GM18520 (cell line): ENCODE measurements around the gene NRIP1.

Experiments used
- ATAC-seq: cut with Tn5 transposase; IDR thresholded peaks from one replicate; pipeline ENCODE4 v1.9.1; 2021; ENCODE audit not compliant: unreplicated experiment

The NRIP1 gene

DNA sequence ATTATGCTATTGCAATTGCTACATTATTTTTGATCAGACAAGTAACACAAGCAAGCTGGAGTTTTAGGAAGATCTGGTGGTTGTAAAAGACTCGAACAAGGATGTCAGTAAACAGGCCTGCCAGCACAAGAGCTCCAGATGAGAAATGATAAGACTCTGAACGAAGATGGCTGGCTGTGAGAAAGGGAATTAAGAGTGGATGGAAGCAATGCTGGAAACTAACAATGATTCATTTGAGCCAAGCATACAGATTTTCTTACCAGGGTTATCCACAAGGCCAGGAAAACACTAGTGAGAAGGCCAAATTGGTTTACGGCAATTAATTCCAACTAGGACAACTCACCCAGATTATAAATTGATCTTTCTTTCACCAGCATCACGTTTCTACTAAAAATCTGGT, 54.2 kb downstream of the NRIP1 start:
- ATAC-seq, result no peak

GRCh38 chr21:15009837-15010363, 54.9 kb downstream of the NRIP1 start:
- ATAC-seq, result no peak

GRCh38 chr21:15007716-15008296, 57.0 kb downstream of the NRIP1 start:
- ATAC-seq, result no peak

- ATAC-seq, result no peak
These were observed 58.1 kb downstream of the NRIP1 start for GRCh38 chr21:15006594-15007230.

GRCh38 chr21:15005391-15005790, 59.4 kb downstream of the NRIP1 start:
- ATAC-seq, result no peak

GRCh38 chr21:15004721-15005370, 60.0 kb downstream of the NRIP1 start:
- no peak for ATAC-seq

DNA sequence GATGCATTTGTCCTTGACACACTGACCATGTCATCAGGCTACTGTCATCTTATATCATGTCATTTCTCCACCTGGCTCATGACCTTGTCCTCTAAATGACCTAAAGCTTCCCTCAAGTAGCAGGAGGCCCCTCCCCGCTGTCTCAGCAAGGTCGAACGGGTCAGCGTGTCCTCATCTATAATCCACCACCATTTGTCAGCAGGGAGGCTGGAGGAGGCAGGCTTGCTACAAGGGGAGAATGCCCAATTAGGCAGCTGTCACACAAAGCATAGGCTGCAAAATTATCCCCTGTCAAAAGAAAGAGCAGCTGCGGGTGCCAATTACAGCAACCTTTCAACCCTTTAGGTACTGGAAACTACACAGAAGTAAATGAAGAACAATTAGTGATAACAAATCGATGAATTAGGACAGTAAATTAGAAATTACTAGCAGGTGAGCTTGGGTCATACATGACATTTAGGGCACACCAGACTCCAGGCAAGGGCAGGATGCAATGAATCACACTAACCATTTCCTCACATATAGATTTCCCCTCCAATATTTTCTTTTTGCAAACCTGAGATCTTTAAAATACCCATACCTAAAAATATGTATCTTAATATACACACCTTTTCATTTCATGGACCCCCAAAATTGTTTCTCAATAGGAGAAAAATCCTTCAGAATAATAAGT, 61.2 kb downstream of the NRIP1 start:
- ATAC-seq, result no peak

GRCh38 chr21:15001857-15002606, 62.8 kb downstream of the NRIP1 start:
- ATAC-seq, result no peak

- ATAC-seq, result no peak
These were observed 63.7 kb downstream of the NRIP1 start for GRCh38 chr21:15001113-15001512.

GRCh38 chr21:15000081-15000480, 64.7 kb downstream of the NRIP1 start:
- ATAC-seq, result no peak

- ATAC-seq, result no peak
These were observed 66.0 kb downstream of the NRIP1 start for GRCh38 chr21:14998784-14999183.

DNA sequence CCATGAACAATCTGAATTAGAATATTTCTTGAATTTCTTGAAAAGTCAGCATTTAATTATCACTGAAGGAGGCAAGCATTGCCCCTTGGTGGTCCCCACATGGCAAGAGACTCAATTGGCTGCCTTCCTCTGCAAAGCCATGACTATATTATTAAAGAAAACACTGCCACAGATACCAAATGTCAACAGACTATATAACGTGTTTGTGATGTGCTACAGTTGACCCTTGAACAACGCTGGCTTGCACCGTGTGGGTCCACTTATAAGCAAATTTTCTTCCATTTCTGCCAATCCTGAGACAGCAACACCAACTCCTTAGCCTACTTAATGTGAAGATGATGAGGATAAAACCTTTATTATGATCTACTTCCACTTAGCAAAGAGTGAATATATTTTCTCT, 66.5 kb downstream of the NRIP1 start:
- no peak for ATAC-seq

- ATAC-seq, result no peak
These were observed 68.9 kb downstream of the NRIP1 start for GRCh38 chr21:14995695-14996490.

DNA sequence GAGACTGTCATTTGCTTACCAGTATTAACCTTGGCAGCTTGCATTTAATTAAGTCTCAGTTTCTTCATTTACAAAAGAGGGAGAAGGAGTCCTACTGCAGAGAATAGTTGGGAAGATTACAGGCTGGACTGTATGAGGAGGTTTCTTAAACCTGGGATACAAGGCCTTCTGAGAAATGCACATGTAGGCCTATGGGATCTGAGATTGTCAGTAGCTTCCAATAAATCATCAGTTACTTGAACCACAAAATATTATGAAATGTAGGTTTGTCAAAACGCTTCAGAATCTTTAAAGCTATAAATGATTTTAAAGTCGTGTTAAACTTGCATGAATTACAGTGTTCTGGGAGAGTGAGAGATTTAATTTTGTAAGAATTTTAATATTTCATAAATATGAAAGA, 69.6 kb downstream of the NRIP1 start:
- ATAC-seq, result no peak

DNA sequence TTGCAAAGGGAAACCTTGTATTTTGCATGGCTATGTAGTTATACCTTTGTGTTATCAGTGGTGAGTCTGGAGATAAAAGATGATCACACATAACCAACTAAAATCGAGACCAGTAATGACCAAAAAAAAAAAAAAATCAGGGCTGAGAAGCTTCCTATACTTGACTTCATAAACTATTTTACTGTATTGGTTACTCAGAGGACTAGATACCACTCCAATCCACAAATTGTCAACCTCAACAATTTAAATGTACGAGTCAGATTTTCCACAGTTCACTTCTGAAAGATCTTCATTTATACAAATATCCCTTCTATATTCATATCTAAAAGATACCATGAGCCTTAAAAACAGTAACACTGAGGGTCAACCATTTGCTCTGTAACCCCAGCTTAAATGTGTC, 71.7 kb downstream of the NRIP1 start:
- no peak for ATAC-seq

GRCh38 chr21:14991957-14992356, 72.8 kb downstream of the NRIP1 start:
- no peak for ATAC-seq

DNA sequence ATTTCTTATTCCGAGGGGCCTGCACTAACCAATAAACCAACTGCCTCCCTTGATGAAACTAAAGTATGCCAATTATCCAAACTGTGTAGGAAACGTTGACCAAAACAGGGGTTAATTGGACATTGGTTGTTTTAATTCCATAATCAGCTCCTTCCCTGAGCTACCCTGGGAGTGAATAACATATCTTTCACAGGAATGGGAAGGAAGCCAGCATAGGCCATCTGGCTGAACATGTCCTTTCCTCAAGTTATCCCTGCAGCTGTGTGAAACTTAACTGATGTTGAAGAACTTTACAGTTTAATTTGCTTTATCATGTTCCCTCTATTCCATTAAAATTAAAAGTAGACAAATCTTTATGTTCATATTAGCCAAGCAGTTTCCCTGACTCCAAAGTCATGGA, 75.4 kb downstream of the NRIP1 start:
- no peak for ATAC-seq

GRCh38 chr21:14988760-14989159, 76.0 kb downstream of the NRIP1 start:
- ATAC-seq, result no peak

- no peak for ATAC-seq
These were observed 77.2 kb downstream of the NRIP1 start for GRCh38 chr21:14987370-14988170.
